Suprapubic skin (tissue), 3 donors: ENCODE results near the gene PDE6C.

ENCODE experiments used
- CTCF ChIP-seq, 2 donors: fragments of 200-600 bp in 1 of 2; fragments of 450-650 bp in 1 of 2; sonication (generic) in 1 of 2; IDR thresholded peaks; one replicate each; pipeline ENCODE4 v1.5.1; 2016 to 2019; ENCODE audit warnings: antibody characterized with exemption in 2 of 2, mild to moderate bottlenecking in 1 of 2, moderate library complexity in 1 of 2
- EP300 ChIP-seq: sonication (generic); formaldehyde crosslinking; IDR thresholded peaks from one replicate; pipeline ENCODE4 v1.6.1; 2017; ENCODE audit warnings: antibody characterized with exemption
- POLR2A ChIP-seq, 2 donors: fragments of 450-650 bp; IDR thresholded peaks; one replicate each; pipeline ENCODE4 v1.6.1; 2017; ENCODE audit warnings: antibody characterized with exemption in 2 of 2, mild to moderate bottlenecking in 2 of 2, moderate library complexity in 2 of 2

GRCh38 chr10:93712593-93712992, 100.3 kb downstream of the PDE6C start:
- no peak for TF ChIP-seq EP300
- TF ChIP-seq CTCF (IDR thresholded peaks at IDR 0.05) = no peak
- no peak for TF ChIP-seq POLR2A (IDR thresholded peaks at IDR 0.05)
